Astrocyte (in vitro differentiated cells and primary cell): ENCODE measurements around the gene ABCC11. TPM values are rescaled to one million over a fixed set of nuclear protein-coding genes. Genes with fewer than 3 reads are reported as not detected.

Experiments used
- DNase-seq: peaks from one replicate; pipeline ENCODE4 v3.0.0-alpha.2; 2010; ENCODE audit warnings: low read depth
- FAIRE-seq: peaks from 2 replicates; lab custom pipeline; 2011; peaks lifted over from hg19 to GRCh38; lab: Jason Lieb, UNC
- H2AFZ ChIP-seq: 2 replicates; pipeline ENCODE4 v1.6.0; 2012; ENCODE audit warnings: low read depth, low read length, inconsistent platforms
- H3K27ac ChIP-seq: 2 replicates; pipeline ENCODE4 v1.5.1; 2011; ENCODE audit warnings: low read depth, low read length, inconsistent platforms
- H3K27me3 ChIP-seq: 2 replicates; pipeline ENCODE4 v1.6.0; 2011; ENCODE audit warnings: low read length, inconsistent platforms; ENCODE audit not compliant: insufficient read depth
- H3K36me3 ChIP-seq: 2 replicates; pipeline ENCODE4 v1.5.1; 2011; ENCODE audit warnings: low read length, inconsistent platforms; ENCODE audit not compliant: insufficient read depth
- H3K4me1 ChIP-seq: 2 replicates; pipeline ENCODE4 v1.5.1; 2011; ENCODE audit warnings: low read length, inconsistent platforms; ENCODE audit not compliant: insufficient read depth
- H3K4me2 ChIP-seq: 2 replicates; pipeline ENCODE4 v1.6.0; 2012; ENCODE audit warnings: low read length, inconsistent platforms
- H3K4me3 ChIP-seq: 2 replicates; pipeline ENCODE4 v1.5.1; 2011; ENCODE audit warnings: low read depth, mild to moderate bottlenecking, low read length, inconsistent platforms; ENCODE audit not compliant: insufficient read depth
- H3K79me2 ChIP-seq: 2 replicates; pipeline ENCODE4 v1.6.0; 2012; ENCODE audit warnings: mild to moderate bottlenecking, low read length, inconsistent platforms; ENCODE audit not compliant: insufficient read depth
- H3K9ac ChIP-seq: 2 replicates; pipeline ENCODE4 v1.6.0; 2012; ENCODE audit warnings: mild to moderate bottlenecking, low read length, inconsistent platforms
- H3K9me3 ChIP-seq: 2 replicates; pipeline ENCODE4 v1.5.1; 2012; ENCODE audit warnings: low read depth, mild to moderate bottlenecking, low read length, inconsistent platforms; ENCODE audit not compliant: insufficient read depth
- H4K20me1 ChIP-seq: 2 replicates; pipeline ENCODE4 v1.6.0; 2012; ENCODE audit warnings: low read length, inconsistent platforms; ENCODE audit not compliant: insufficient read depth
- H3K27ac Mint-ChIP-seq: one replicate; pipeline ENCODE4 v1.8.0; 2021; ENCODE audit warnings: mild to moderate bottlenecking, mixed read lengths; ENCODE audit not compliant: unreplicated experiment
- H3K27me3 Mint-ChIP-seq: one replicate; pipeline ENCODE4 v1.8.0; 2021; ENCODE audit warnings: low read depth, mixed read lengths; ENCODE audit not compliant: unreplicated experiment
- H3K36me3 Mint-ChIP-seq: one replicate; pipeline ENCODE4 v1.8.0; 2021; ENCODE audit warnings: low read depth, mixed read lengths; ENCODE audit not compliant: unreplicated experiment
- H3K4me1 Mint-ChIP-seq: one replicate; pipeline ENCODE4 v1.8.0; 2021; ENCODE audit warnings: low read depth, mixed read lengths; ENCODE audit not compliant: unreplicated experiment
- H3K4me3 Mint-ChIP-seq: one replicate; pipeline ENCODE4 v1.8.0; 2021; ENCODE audit warnings: mild to moderate bottlenecking, moderate library complexity, mixed read lengths; ENCODE audit not compliant: unreplicated experiment
- H3K9me3 Mint-ChIP-seq: one replicate; pipeline ENCODE4 v1.8.0; 2021; ENCODE audit warnings: mild to moderate bottlenecking, mixed read lengths; ENCODE audit not compliant: unreplicated experiment
- CTCF ChIP-seq: IDR thresholded peaks from 2 replicates; pipeline ENCODE4 v1.5.1; 2011; ENCODE audit warnings: low read depth, mild to moderate bottlenecking, inconsistent platforms, low read length, moderate library complexity; ENCODE audit not compliant: insufficient read depth
- EZH2 ChIP-seq: IDR thresholded peaks from 2 replicates; pipeline ENCODE4 v1.6.1; 2012; ENCODE audit warnings: mild to moderate bottlenecking, low read length, inconsistent platforms; ENCODE audit not compliant: insufficient read depth
- total RNA-seq: library from RNA; stranded (reverse); gene quantifications from 2 replicates; pipeline ENCODE4 v1.2.1, GENCODE V29; 2021

The ABCC11 gene
- total RNA-seq, 1 donor from 2014 or later: 0.32 TPM

- Mint-ChIP-seq H3K9me3 (no peaks in the 10 kb centered on the region), H3K4me1 (no peaks in the 10 kb centered on the region), H3K27ac (no peak overlapping the region), H3K4me3 (no peak overlapping the region), H3K36me3 (peaks cover 12% of the 10 kb centered on the region), H3K27me3 (no peaks in the 10 kb centered on the region)
- Histone ChIP-seq H3K9me3 (no peaks in the 10 kb centered on the region), H3K4me3 (no peak overlapping the region), H4K20me1 (peaks cover under 1% of the 10 kb centered on the region), H3K79me2 (peaks cover 7% of the 10 kb centered on the region), H2AFZ (no peak overlapping the region), H3K4me1 (peaks cover 10% of the 10 kb centered on the region), H3K27me3 (no peaks in the 10 kb centered on the region), H3K36me3 (peaks cover 10% of the 10 kb centered on the region), H3K4me2 (peak overlapping the region; percentile 32), H3K9ac (peak overlapping the region; percentile 34), H3K27ac (no peak overlapping the region)
- DNase-seq: peak; percentile 67
- TF ChIP-seq CTCF: no peak
- TF ChIP-seq EZH2: no peak
- FAIRE-seq: no peak
These were observed 28.8 kb upstream of the ABCC11 start for GRCh38 chr16:48276102-48276501.

GRCh38 chr16:48274476-48274875 lies 27.1 kb upstream of the ABCC11 start:
- FAIRE-seq (no peak), DNase-seq (no peak)
- Histone ChIP-seq H2AFZ (no peak overlapping the region), H4K20me1 (peaks cover 3% of the 10 kb centered on the region), H3K79me2 (peaks cover 7% of the 10 kb centered on the region), H3K4me1 (peaks cover 10% of the 10 kb centered on the region), H3K27me3 (no peaks in the 10 kb centered on the region), H3K9me3 (no peaks in the 10 kb centered on the region), H3K27ac (no peak overlapping the region), H3K4me2 (no peak overlapping the region), H3K9ac (no peak overlapping the region), H3K36me3 (peaks cover 15% of the 10 kb centered on the region), H3K4me3 (no peak overlapping the region)
- no peak overlapping the region for H3K4me3 Mint-ChIP-seq
- no peak overlapping the region for H3K27ac Mint-ChIP-seq
- TF ChIP-seq CTCF (no peak), EZH2 (no peak)
- H3K4me1 Mint-ChIP-seq: no peaks in the 10 kb centered on the region
- no peaks in the 10 kb centered on the region for H3K27me3 Mint-ChIP-seq
- no peaks in the 10 kb centered on the region for H3K9me3 Mint-ChIP-seq
- H3K36me3 Mint-ChIP-seq: peaks cover 12% of the 10 kb centered on the region

DNA sequence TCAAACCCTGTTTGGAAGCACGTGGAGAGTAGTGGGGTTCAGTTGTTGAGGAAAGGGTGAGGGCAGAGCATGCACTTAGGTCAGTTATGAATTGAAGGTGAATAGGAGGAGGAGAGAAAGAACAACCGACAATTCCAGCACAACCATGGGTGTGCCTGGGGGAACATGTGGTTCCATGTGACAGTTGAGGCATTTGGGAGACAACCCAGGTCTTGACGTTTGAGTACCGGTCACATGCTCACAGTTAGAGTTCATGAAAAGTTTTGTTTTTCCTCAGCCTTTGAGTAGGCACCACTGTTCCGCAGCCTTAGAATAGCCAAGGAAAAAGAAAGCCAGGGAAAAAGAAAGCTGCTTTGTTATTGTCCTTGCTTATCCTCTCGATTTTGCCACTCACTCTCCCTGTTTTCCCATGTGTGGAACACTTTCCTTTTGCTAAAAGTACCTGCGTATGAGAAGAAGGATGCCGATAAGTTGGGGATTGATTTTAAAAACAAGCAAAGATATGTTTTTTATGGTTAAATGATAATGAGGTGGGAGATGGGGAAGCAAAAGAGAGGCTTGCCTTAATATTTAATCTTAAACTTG lies 25.6 kb upstream of the ABCC11 start:
- Histone ChIP-seq H3K4me3 (no peak overlapping the region), H3K79me2 (peaks cover 3% of the 10 kb centered on the region), H3K27me3 (no peaks in the 10 kb centered on the region), H3K36me3 (peaks cover 11% of the 10 kb centered on the region), H4K20me1 (peaks cover 3% of the 10 kb centered on the region), H3K4me1 (peaks cover 10% of the 10 kb centered on the region), H3K27ac (no peak overlapping the region), H2AFZ (no peak overlapping the region), H3K4me2 (no peak overlapping the region), H3K9me3 (no peaks in the 10 kb centered on the region), H3K9ac (no peak overlapping the region)
- Mint-ChIP-seq H3K27me3 (no peaks in the 10 kb centered on the region), H3K36me3 (peaks cover 6% of the 10 kb centered on the region), H3K9me3 (no peaks in the 10 kb centered on the region), H3K4me1 (no peaks in the 10 kb centered on the region), H3K27ac (no peak overlapping the region), H3K4me3 (no peak overlapping the region)
- no peak for TF ChIP-seq EZH2
- no peak for TF ChIP-seq CTCF
- DNase-seq (no peak), FAIRE-seq (no peak)
